Ectodermal cell (in vitro differentiated cells): ENCODE measurements around the gene CCNL2.

Experiments
- H3K27ac ChIP-seq: 2 replicates; pipeline ENCODE4 v1.7.0; 2013; ENCODE audit warnings: mild to moderate bottlenecking, low read depth, low read length; ENCODE audit not compliant: insufficient read depth, poor library complexity, severe bottlenecking
- H3K27me3 ChIP-seq: 2 replicates; pipeline ENCODE4 v1.7.0; 2013; ENCODE audit warnings: mild to moderate bottlenecking, low read length; ENCODE audit not compliant: insufficient read depth, control insufficient read depth, poor library complexity, severe bottlenecking
- H3K36me3 ChIP-seq: one replicate; pipeline ENCODE4 v1.7.0; 2013; ENCODE audit warnings: low read length; ENCODE audit not compliant: control insufficient read depth, insufficient read depth
- H3K4me1 ChIP-seq: one replicate; pipeline ENCODE4 v1.7.0; 2013; ENCODE audit warnings: low read length; ENCODE audit not compliant: control insufficient read depth, insufficient read depth
- H3K4me3 ChIP-seq: 2 replicates; pipeline ENCODE4 v1.7.0; 2013; ENCODE audit warnings: low read depth, low read length, control low read depth; ENCODE audit not compliant: insufficient read depth
- H3K9me3 ChIP-seq: 2 replicates; pipeline ENCODE4 v1.7.0; 2013; ENCODE audit warnings: mild to moderate bottlenecking, low read length, moderate library complexity; ENCODE audit not compliant: control insufficient read depth
- WGBS, 2 experiments: methylation state at CpG; one replicate each; pipeline ENCODE4 v1.1.7; 2013; ENCODE audit warnings: missing lambda C conversion rate in 2 of 2; 5-methylcytosine and 5-hydroxymethylcytosine counted together

CCNL2 gene

GRCh38 chr1:1437033-1437903 lies 38.1 kb upstream of the CCNL2 start:
- WGBS, 2 experiments = 94% methylated on average over 31 of the region's 31 CpGs
- Histone ChIP-seq H3K4me1 (peaks cover 45% of the 10 kb centered on the region), H3K27me3 (peaks cover 31% of the 10 kb centered on the region)

GRCh38 chr1:1436630-1437032 lies 37.5 kb upstream of the CCNL2 start:
- H3K27me3 ChIP-seq = peaks cover 31% of the 10 kb centered on the region
- peak overlapping the region; percentile 44 for H3K4me3 ChIP-seq
- H3K4me1 ChIP-seq = peaks cover 51% of the 10 kb centered on the region
- WGBS, 2 experiments = 91% methylated on average over 7 of the region's 7 CpGs
- H3K36me3 ChIP-seq = no peaks in the 10 kb centered on the region
- H3K9me3 ChIP-seq = no peaks in the 10 kb centered on the region
- H3K27ac ChIP-seq = no peak overlapping the region

More at GRCh38 chr1:1437033-1437903, 38.1 kb upstream of the CCNL2 start:
- Histone ChIP-seq H3K36me3 (no peaks in the 10 kb centered on the region), H3K4me3 (no peak overlapping the region), H3K9me3 (no peaks in the 10 kb centered on the region), H3K27ac (no peak overlapping the region)

GRCh38 chr1:1435911-1436629 lies 36.9 kb upstream of the CCNL2 start:
- Histone ChIP-seq H3K36me3 (no peaks in the 10 kb centered on the region), H3K27me3 (peaks cover 31% of the 10 kb centered on the region), H3K4me3 (peak overlapping the region; percentile 44), H3K9me3 (no peaks in the 10 kb centered on the region), H3K4me1 (peaks cover 57% of the 10 kb centered on the region), H3K27ac (no peak overlapping the region)
- 20 to 22% methylated on average over 40 of the region's 40 CpGs for WGBS, 2 experiments

- Histone ChIP-seq H3K27ac (no peak within 1 kb of the TSS), H3K27me3 (peaks cover 31% of the 10 kb centered on the region), H3K36me3 (no peaks in the 10 kb centered on the region), H3K9me3 (no peaks in the 10 kb centered on the region), H3K4me1 (peaks cover 64% of the 10 kb centered on the region), H3K4me3 (peak within 1 kb of the TSS; percentile 44)
- WGBS, 2 experiments = 7 to 8% methylated on average over 89 of the region's 89 CpGs
Measured at GRCh38 chr1:1435106-1435903, 36.2 kb upstream of the CCNL2 start, which contains the start of gene VWA1. TSS of gene VWA1 (plus strand) at chr1:1435690. CDS start at chr1:1435749, 59 bp downstream.

DNA sequence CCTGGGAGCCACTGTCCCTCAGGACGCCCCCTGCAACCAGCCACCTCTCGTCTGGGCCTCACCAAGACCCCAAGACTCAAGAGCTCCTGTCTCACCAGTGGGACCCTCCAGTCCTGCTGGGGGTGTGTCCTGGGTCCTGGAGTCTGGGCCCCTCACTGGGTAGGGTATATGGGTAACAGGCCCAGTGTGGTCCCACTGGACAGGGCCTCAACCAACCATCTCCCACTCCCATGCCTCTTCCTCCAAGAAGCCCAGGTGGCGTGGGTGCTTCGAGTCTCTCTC lies 35.6 kb upstream of the CCNL2 start:
- Histone ChIP-seq H3K27ac (no peak overlapping the region), H3K27me3 (peaks cover 31% of the 10 kb centered on the region), H3K36me3 (no peaks in the 10 kb centered on the region), H3K9me3 (no peaks in the 10 kb centered on the region), H3K4me1 (peaks cover 65% of the 10 kb centered on the region), H3K4me3 (peak overlapping the region; percentile 44)
- 72 to 75% methylated on average over 4 of the region's 4 CpGs for WGBS, 2 experiments

DNA sequence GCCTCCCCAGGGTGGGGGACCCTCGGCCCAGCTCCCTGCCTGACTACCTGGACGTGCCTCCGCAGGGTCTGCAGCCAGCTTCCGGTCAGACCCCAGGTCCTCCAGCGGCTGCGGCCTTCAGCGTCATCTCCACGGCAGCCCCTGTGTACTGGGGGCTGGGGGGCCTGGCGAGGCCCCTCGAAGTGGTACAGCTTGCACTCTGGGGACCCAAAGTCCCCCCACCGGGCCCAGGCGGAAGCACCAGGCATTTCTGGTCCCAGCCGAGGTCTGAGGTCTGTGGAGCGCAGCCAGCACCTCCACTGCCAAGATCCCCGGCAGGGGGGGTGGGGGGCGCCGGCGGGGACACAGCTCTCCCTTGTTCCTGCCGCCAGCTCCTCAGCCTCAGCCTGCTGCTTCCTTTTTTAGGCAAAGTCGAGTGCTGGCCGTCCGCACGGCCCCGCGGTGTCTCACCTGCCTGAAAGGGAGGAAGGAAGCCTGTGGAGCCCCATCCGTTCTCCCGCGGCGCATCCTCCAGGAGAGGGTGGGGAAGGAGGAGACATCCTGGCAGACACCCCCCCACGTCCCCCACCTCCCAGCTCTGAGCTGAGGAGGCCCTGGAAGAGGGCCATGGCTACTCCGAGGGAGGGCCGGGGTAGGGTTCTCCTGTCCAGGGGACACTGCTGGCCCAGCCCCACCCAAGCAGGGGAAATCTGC lies 35.1 kb upstream of the CCNL2 start:
- WGBS, 2 experiments = 21 to 26% methylated on average over 32 of the region's 32 CpGs
- H3K9me3 ChIP-seq = no peaks in the 10 kb centered on the region
- H3K27me3 ChIP-seq = peaks cover 31% of the 10 kb centered on the region
- no peak overlapping the region for H3K27ac ChIP-seq
- no peak overlapping the region for H3K4me3 ChIP-seq
- H3K4me1 ChIP-seq = peaks cover 65% of the 10 kb centered on the region
- no peaks in the 10 kb centered on the region for H3K36me3 ChIP-seq

GRCh38 chr1:1433804-1434130 lies 34.6 kb upstream of the CCNL2 start:
- peaks cover 31% of the 10 kb centered on the region for H3K27me3 ChIP-seq
- 27 to 37% methylated on average over 12 of the region's 12 CpGs for WGBS, 2 experiments
- H3K4me1 ChIP-seq = peaks cover 65% of the 10 kb centered on the region
- H3K36me3 ChIP-seq = no peaks in the 10 kb centered on the region
- H3K9me3 ChIP-seq = no peaks in the 10 kb centered on the region
- H3K27ac ChIP-seq = peak overlapping the region; percentile 90
- H3K4me3 ChIP-seq = peak overlapping the region; percentile 18

DNA sequence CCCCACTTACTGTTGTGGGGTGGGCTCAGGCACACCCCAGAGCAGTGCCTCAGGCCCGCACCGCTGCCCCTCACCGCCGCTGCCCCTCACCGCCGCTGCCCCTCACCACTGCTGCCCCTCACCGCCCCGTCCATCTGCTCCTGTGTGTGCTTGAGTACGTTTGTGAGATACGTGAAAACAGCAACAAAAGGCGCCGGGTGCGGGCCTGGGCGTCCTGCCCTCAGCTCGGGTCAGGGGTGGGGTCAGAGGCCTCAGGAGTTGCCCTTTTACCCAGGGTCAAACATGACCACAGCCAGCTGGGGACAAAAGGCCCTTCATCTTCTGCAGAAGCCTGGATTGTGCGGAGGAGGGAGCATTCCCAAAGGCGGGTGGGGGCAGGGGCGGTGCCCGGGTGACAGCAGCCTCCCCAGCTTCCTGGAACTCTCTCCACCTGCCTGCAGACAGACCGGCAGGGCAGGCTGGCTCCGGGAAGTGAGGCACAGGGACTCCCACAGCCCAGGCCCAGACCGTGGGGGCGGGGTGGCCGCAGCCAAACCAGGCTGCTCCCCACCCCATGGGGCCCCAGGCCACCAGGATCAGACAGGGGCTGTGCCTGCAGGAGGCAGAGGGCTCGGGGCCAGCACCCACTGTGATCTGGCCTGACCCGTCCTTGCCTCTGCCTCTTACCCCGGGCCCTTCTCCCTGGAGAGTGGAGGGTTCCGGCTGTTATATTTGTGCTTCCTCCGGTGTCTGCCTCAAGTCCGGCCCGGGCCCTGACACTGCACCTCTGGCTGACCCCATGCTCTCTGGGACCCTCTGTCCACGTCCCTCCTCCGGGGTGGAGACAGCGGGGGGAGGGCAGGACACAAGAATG lies 34.0 kb upstream of the CCNL2 start:
- H3K9me3 ChIP-seq = no peaks in the 10 kb centered on the region
- 32% methylated on average over 34 of the region's 34 CpGs for WGBS, 2 experiments
- peaks cover 31% of the 10 kb centered on the region for H3K27me3 ChIP-seq
- H3K4me3 ChIP-seq = peak overlapping the region; percentile 18
- no peaks in the 10 kb centered on the region for H3K36me3 ChIP-seq
- peaks cover 63% of the 10 kb centered on the region for H3K4me1 ChIP-seq
- H3K27ac ChIP-seq = peak overlapping the region; percentile 90

GRCh38 chr1:1432274-1432950 lies 33.3 kb upstream of the CCNL2 start:
- no peaks in the 10 kb centered on the region for H3K9me3 ChIP-seq
- H3K4me1 ChIP-seq = peaks cover 58% of the 10 kb centered on the region
- no peaks in the 10 kb centered on the region for H3K36me3 ChIP-seq
- no peak overlapping the region for H3K4me3 ChIP-seq
- peak overlapping the region; percentile 90 for H3K27ac ChIP-seq
- H3K27me3 ChIP-seq = peaks cover 31% of the 10 kb centered on the region
- 79 to 81% methylated on average over 28 of the region's 28 CpGs for WGBS, 2 experiments
